ENCODE measurements around the gene TMED1. TPM values are rescaled to one million over a fixed set of nuclear protein-coding genes. Genes with fewer than 3 reads are reported as not detected.

The TMED1 gene
- total and polyA plus RNA-seq, 7 experiments from 2014 or later = 7.6 to 21.7 (median 11.4) TPM

DNA sequence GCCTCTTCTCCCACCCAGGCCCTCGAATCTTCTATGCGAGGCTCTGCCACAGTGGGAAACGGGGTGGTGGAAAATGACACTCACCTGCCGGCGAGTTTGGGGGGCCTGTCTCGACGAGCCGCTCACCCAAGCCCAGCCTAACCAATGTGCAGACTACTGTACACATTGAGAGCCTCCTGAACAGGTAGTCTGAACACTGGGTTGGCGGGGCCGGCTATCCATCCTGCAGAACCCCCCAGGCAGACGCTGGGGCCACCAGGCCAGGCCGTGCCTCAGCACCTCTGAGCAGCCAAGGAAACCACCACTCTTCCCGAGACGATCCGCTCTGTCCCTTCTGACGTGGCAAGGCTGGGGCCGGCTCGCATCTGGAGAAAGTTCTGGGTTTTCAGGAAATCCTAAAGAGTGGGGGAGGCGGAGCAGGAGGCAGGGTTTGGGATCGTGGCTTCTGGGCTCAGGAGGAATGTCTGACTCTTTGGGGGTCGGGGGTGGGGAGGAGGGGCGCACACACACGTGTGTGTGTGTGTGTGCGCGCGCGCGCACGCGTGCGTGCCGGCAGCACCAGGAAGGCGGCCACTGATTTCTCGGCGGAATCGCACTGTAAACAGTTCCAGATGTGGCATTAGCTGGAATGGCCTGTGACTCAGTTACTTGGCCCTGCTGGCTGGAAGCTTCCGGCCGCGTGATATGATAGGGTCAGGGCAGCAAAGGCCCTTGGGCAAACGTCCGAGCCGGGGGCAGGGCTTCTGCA lies 18.5 kb downstream of the TMED1 start:
- Mint-ChIP-seq H3K27me3 (no peaks in the 10 kb centered on the region), H3K36me3 (peaks cover 0 to 33% (median 15%) of the 10 kb centered on the region in 5 donors), H3K27ac (no peak overlapping the region), H3K9me3 (peaks cover 0 to 2% (median 0%) of the 10 kb centered on the region in 11 donors), H3K4me3 (no peak overlapping the region), H3K4me1 (peaks cover 0 to 19% (median 0%) of the 10 kb centered on the region in 7 donors)
- CTCF ChIA-PET = no interaction called here
- no peaks in the 10 kb centered on the region for H3K9me3 ChIP-seq (ENCODE audit: control insufficient read depth in 2 of 3, low read length in 3 of 3)
- peaks cover 6 to 70% (median 10%) of the 10 kb centered on the region in 3 experiments for H3K36me3 ChIP-seq (ENCODE audit: control insufficient read depth in 2 of 3, insufficient read depth in 3 of 3, low read length in 3 of 3)
- no peak overlapping the region for H3K27ac ChIP-seq (ENCODE audit: low read depth, low read length)
- peaks cover 0 to 26% of the 10 kb centered on the region in 2 donors for H3K4me1 ChIP-seq (ENCODE audit: control insufficient read depth in 2 of 2, insufficient read depth in 2 of 2, low read length in 2 of 2)
- intact Hi-C loops (cut with micrococcal nuclease) = no loop called here
- DNase-seq (no peak), ATAC-seq (no peak)
- H3K27me3 ChIP-seq (ENCODE audit: control insufficient read depth in 2 of 2, insufficient read depth in 2 of 2, low read length in 2 of 2) = no peaks in the 10 kb centered on the region
- POLR2A ChIA-PET = no interaction called here
- H3K4me3 ChIP-seq (ENCODE audit: low read length) = no peak overlapping the region

DNA sequence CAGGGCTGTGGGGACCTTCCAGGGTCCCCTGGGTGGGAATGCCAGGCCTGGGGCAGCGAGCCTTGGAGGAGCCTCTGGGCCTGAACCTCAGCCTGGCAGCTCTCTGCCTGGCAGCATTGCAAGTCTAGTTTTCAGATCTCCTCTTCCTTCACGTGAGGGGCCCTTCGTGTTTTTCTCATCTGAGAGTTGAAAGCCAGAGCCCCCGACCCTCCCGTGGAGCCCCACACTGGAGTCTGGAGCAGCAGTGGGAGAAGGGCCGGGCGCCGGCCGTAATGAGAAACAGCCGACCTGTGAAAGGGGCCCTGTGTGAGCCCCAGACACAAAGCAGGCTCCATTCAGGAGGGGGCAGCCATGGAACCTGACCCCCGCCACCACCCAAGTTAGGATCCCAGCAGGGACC lies 19.3 kb downstream of the TMED1 start:
- ChIA-PET POLR2A (no interaction called here), CTCF (no interaction called here)
- Mint-ChIP-seq H3K27ac (peak overlapping the region in 1 of 9 donors; percentile 38), H3K27me3 (no peaks in the 10 kb centered on the region), H3K4me3 (no peak overlapping the region), H3K36me3 (peaks cover 0 to 33% (median 15%) of the 10 kb centered on the region in 5 donors), H3K4me1 (peaks cover 0 to 22% (median 0%) of the 10 kb centered on the region in 7 donors), H3K9me3 (peaks cover 0 to 2% (median 0%) of the 10 kb centered on the region in 11 donors)
- Histone ChIP-seq H3K27me3 (ENCODE audit: control insufficient read depth in 2 of 2, insufficient read depth in 2 of 2, low read length in 2 of 2) (no peaks in the 10 kb centered on the region), H3K36me3 (ENCODE audit: control insufficient read depth in 2 of 3, insufficient read depth in 3 of 3, low read length in 3 of 3) (peaks cover 6 to 69% (median 10%) of the 10 kb centered on the region in 3 experiments), H3K4me3 (ENCODE audit: low read length) (no peak overlapping the region), H3K4me1 (ENCODE audit: control insufficient read depth in 2 of 2, insufficient read depth in 2 of 2, low read length in 2 of 2) (peaks cover 0 to 26% of the 10 kb centered on the region in 2 donors), H3K9me3 (ENCODE audit: control insufficient read depth in 2 of 3, low read length in 3 of 3) (no peaks in the 10 kb centered on the region), H3K27ac (ENCODE audit: low read depth, low read length) (no peak overlapping the region)
- no peak for DNase-seq
- intact Hi-C loops (cut with micrococcal nuclease) = no loop called here
- ATAC-seq = no peak

DNA sequence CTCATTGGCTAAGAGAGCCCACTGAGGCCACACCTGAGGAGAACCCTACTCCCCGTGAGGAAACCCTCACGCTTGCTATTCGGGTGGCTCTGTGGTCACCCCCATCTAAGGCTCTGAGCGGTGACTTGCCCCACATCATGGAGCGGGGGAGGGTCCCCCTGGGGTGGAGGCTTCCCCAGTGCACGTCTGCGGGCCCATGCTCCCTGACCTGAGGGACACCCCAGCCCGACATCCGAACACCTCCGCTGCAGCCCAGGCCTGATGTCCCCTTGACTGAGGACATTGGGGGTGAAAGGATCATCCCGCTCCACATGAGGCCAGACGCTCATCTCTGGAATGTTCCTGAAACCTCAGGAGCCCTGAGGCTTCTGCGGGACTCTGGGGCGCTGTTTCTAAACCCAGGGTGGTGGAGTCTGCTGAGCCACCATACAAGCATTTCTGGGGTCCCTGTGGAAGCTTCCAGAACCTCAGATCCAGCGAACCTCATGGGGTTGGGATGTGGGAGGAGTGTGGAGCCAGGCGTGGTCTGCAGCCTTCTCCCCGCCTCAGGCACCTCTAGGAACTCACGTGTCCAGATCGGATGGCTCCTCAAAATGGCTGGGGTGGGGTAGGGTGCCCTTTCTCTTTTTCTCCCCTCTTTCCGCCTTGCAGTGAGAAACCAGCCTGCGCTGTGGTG lies 19.9 kb downstream of the TMED1 start:
- Histone ChIP-seq H3K4me1 (ENCODE audit: control insufficient read depth in 2 of 2, insufficient read depth in 2 of 2, low read length in 2 of 2) (peaks cover 0 to 26% of the 10 kb centered on the region in 2 donors), H3K27me3 (ENCODE audit: control insufficient read depth in 2 of 2, insufficient read depth in 2 of 2, low read length in 2 of 2) (no peaks in the 10 kb centered on the region), H3K27ac (ENCODE audit: low read depth, low read length) (no peak overlapping the region), H3K4me3 (ENCODE audit: low read length) (no peak overlapping the region), H3K36me3 (ENCODE audit: control insufficient read depth in 2 of 3, insufficient read depth in 3 of 3, low read length in 3 of 3) (peaks cover 6 to 69% (median 13%) of the 10 kb centered on the region in 3 experiments), H3K9me3 (ENCODE audit: control insufficient read depth in 2 of 3, low read length in 3 of 3) (no peaks in the 10 kb centered on the region)
- H3K9me3 Mint-ChIP-seq = peaks cover 0 to 2% (median 0%) of the 10 kb centered on the region in 11 donors
- peaks cover 0 to 20% (median 0%) of the 10 kb centered on the region in 7 donors for H3K4me1 Mint-ChIP-seq
- ChIA-PET POLR2A (no interaction called here), CTCF (no interaction called here)
- DNase-seq (no peak), ATAC-seq (no peak)
- H3K27ac Mint-ChIP-seq = peak overlapping the region in 2 of 9 donors; percentile 38
- no peaks in the 10 kb centered on the region for H3K27me3 Mint-ChIP-seq
- H3K36me3 Mint-ChIP-seq = peaks cover 0 to 31% (median 15%) of the 10 kb centered on the region in 5 donors
- intact Hi-C loops (cut with micrococcal nuclease) = no loop called here
- H3K4me3 Mint-ChIP-seq = no peak overlapping the region

DNA sequence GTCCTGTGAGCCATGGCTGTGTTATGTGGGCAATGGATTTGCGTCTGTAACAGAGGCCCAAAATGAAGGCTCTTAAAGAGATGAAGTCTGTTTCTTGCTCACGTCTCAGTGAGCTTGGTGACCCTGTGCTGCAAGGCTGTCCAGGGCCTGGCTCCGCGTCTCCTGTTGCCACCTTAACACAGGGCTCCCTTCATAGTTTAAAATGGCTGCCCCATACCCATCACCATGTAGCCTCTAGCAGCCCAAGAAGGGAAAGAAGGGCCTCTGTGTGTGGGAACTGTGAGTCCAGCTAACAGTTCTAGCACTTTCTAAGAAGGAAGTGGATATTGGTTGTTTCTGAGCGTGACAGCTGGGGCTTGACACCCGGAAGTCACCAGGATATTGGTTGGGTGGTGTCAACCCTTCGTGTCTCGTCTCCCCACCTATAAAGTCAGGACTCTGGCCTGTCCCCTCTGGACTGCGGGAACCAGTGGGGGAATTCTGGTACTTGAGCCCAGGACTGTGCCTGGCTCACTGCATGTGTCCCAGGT lies 20.9 kb downstream of the TMED1 start:
- DNase-seq = no peak
- no peak overlapping the region for H3K4me3 ChIP-seq (ENCODE audit: low read length)
- no peaks in the 10 kb centered on the region for H3K27me3 ChIP-seq (ENCODE audit: control insufficient read depth in 2 of 2, insufficient read depth in 2 of 2, low read length in 2 of 2)
- H3K27ac ChIP-seq (ENCODE audit: low read depth, low read length) = no peak overlapping the region
- ChIA-PET POLR2A (no interaction called here), CTCF (no interaction called here)
- H3K4me1 Mint-ChIP-seq = peaks cover 0 to 16% (median 0%) of the 10 kb centered on the region in 7 donors
- H3K36me3 Mint-ChIP-seq = peaks cover 0 to 22% (median 9%) of the 10 kb centered on the region in 5 donors
- H3K9me3 Mint-ChIP-seq = no peaks in the 10 kb centered on the region
- H3K4me1 ChIP-seq (ENCODE audit: control insufficient read depth in 2 of 2, insufficient read depth in 2 of 2, low read length in 2 of 2) = peaks cover 0 to 26% of the 10 kb centered on the region in 2 donors
- intact Hi-C loops (cut with micrococcal nuclease) = no loop called here
- peak; percentile 33 for ATAC-seq
- H3K36me3 ChIP-seq (ENCODE audit: control insufficient read depth in 2 of 3, insufficient read depth in 3 of 3, low read length in 3 of 3) = peaks cover 4 to 69% (median 12%) of the 10 kb centered on the region in 3 experiments
- no peak overlapping the region for H3K4me3 Mint-ChIP-seq
- peak overlapping the region in 4 of 9 donors; percentile 0 to 50 (median 32) for H3K27ac Mint-ChIP-seq
- H3K9me3 ChIP-seq (ENCODE audit: control insufficient read depth in 2 of 3, low read length in 3 of 3) = no peaks in the 10 kb centered on the region
- H3K27me3 Mint-ChIP-seq = no peaks in the 10 kb centered on the region

DNA sequence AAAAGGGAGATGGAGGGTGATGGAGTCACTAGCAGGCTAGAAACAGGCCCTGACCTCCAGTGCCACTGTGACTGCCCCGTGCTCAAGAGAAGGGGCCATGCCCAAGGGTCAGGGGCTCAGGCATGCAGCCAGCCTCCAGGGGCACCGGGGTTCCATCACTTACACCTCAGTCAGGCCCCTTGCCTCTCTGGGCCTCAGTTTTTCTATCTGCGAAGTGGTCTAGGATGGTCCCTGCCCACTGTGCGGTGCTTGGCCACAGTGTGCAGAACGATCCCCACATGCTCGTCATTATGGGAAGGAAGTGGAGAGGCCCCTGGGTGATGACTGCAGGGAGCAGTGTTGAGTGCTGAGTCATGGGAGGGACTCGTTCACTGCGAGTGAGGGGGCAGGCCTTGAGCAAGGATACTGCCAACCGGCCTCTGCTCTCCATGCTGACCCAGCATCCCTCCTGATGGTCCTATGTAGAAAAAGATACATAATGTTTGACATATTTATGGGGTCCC lies 23.1 kb downstream of the TMED1 start:
- no peaks in the 10 kb centered on the region for H3K27me3 Mint-ChIP-seq
- H3K36me3 Mint-ChIP-seq = peaks cover 12 to 25% (median 20%) of the 10 kb centered on the region in 5 donors
- peak overlapping the region in 6 of 9 donors; percentile 13 to 85 (median 38) for H3K27ac Mint-ChIP-seq
- CTCF ChIA-PET = no interaction called here
- DNase-seq (no peak), ATAC-seq (peak; percentile 82)
- H3K4me1 Mint-ChIP-seq = peaks cover 10 to 33% (median 14%) of the 10 kb centered on the region in 7 donors
- Histone ChIP-seq H3K27me3 (ENCODE audit: control insufficient read depth in 2 of 2, insufficient read depth in 2 of 2, low read length in 2 of 2) (no peaks in the 10 kb centered on the region), H3K4me3 (ENCODE audit: low read length) (no peak overlapping the region), H3K9me3 (ENCODE audit: control insufficient read depth in 2 of 3, low read length in 3 of 3) (no peaks in the 10 kb centered on the region), H3K4me1 (ENCODE audit: control insufficient read depth in 2 of 2, insufficient read depth in 2 of 2, low read length in 2 of 2) (peaks cover 0 to 40% of the 10 kb centered on the region in 2 donors), H3K36me3 (ENCODE audit: control insufficient read depth in 2 of 3, insufficient read depth in 3 of 3, low read length in 3 of 3) (peaks cover 0 to 81% (median 10%) of the 10 kb centered on the region in 3 experiments), H3K27ac (ENCODE audit: low read depth, low read length) (no peak overlapping the region)
- POLR2A ChIA-PET = no interaction called here
- H3K9me3 Mint-ChIP-seq = no peaks in the 10 kb centered on the region
- intact Hi-C loops (cut with micrococcal nuclease) = no loop called here
- peak overlapping the region in 2 of 10 donors; percentile 21 to 23 for H3K4me3 Mint-ChIP-seq

DNA sequence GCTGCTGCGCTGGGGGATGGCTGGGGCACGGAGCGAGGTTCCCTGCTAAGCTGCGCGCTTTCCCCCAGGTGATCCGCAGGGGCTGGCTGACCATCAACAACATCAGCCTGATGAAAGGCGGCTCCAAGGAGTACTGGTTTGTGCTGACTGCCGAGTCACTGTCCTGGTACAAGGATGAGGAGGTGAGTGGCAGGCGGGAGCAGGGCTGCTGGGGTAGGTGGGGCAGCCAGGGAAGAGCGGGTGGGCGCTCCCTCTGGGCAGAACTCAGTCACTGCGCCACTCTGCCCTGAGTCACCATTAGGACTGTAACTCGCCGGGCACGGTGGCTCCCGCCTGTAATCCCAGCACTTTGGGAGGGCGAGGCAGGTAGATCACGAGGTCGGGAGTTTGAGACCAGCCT lies 23.8 kb downstream of the TMED1 start:
- no peaks in the 10 kb centered on the region for H3K27me3 Mint-ChIP-seq
- ChIA-PET POLR2A (interaction anchor here (0.5 kb wide), 1 partner anchor 33 kb away, joined by 4 read pairs; no protein-coding TSS in a partner anchor), CTCF (no interaction called here)
- Histone ChIP-seq H3K27me3 (ENCODE audit: control insufficient read depth in 2 of 2, insufficient read depth in 2 of 2, low read length in 2 of 2) (no peaks in the 10 kb centered on the region), H3K9me3 (ENCODE audit: control insufficient read depth in 2 of 3, low read length in 3 of 3) (no peaks in the 10 kb centered on the region), H3K36me3 (ENCODE audit: control insufficient read depth in 2 of 3, insufficient read depth in 3 of 3, low read length in 3 of 3) (peaks cover 0 to 83% (median 10%) of the 10 kb centered on the region in 3 experiments), H3K27ac (ENCODE audit: low read depth, low read length) (no peak overlapping the region), H3K4me1 (ENCODE audit: control insufficient read depth in 2 of 2, insufficient read depth in 2 of 2, low read length in 2 of 2) (peaks cover 0 to 40% of the 10 kb centered on the region in 2 donors), H3K4me3 (ENCODE audit: low read length) (no peak overlapping the region)
- intact Hi-C loops (cut with micrococcal nuclease) = no loop called here
- H3K4me3 Mint-ChIP-seq = no peak overlapping the region
- peaks cover 12 to 26% (median 20%) of the 10 kb centered on the region in 5 donors for H3K36me3 Mint-ChIP-seq
- peak overlapping the region in 2 of 9 donors; percentile 15 to 49 for H3K27ac Mint-ChIP-seq
- no peak for ATAC-seq
- H3K4me1 Mint-ChIP-seq = peaks cover 10 to 35% (median 14%) of the 10 kb centered on the region in 7 donors
- DNase-seq = no peak
- H3K9me3 Mint-ChIP-seq = no peaks in the 10 kb centered on the region

Data from naive thymus-derived CD4-positive, alpha-beta T cell (primary cell).